Embryonic facial prominence (tissue), 1 donor: ENCODE results near the gene ADAMTS16.

Experiments used
- DNase-seq: peaks from one replicate; pipeline ENCODE4 v3.0.0-alpha.2; 2016; ENCODE audit errors: extremely low spot score

ADAMTS16 gene

GRCh38 chr5:5239191-5239590 is 99.1 kb downstream of the ADAMTS16 start:
- no peak for DNase-seq

- DNase-seq: no peak
These were observed 100.1 kb downstream of the ADAMTS16 start for GRCh38 chr5:5240234-5240633.

- DNase-seq: no peak
These were observed 101.9 kb downstream of the ADAMTS16 start for GRCh38 chr5:5242056-5242455.

DNA sequence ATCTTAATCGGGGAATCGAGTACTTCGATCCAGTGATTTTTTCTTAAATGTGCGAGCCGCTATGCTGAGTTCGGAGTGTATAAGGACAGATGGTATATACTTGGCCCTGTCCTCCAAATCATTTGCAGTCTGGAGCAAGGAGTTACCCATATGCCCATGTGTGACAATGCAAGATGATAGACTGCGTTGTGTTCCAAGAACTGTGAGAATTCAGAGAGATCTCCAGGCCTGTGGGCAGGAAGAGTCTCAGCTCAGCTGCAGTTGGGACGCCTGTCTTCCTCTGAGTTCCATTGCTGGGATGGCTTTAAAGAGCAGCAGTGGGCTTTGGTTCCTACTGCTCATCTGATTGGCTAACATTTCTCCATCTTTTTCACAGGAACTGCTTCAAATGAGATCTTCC is 106.6 kb downstream of the ADAMTS16 start:
- no peak for DNase-seq

DNA sequence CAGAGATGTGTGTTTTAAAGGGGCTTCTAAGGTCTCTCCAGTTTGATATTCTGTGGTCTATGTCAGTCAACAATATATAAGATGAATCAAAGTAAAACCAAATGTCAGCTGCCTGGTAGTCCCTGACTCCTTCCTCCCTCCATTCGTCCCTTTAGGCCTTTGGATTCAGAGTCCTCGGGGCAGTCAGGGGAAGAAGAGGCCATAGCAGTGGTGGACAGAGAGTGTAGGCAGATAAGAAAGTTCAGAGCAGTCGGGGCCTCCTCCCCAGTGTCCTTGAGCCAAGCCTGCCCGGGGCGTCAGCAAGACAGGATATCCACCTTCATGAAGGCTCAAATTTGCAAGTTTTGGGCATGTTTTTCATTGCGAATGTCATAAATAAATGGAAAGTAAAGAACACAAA is 110.6 kb downstream of the ADAMTS16 start:
- no peak for DNase-seq

- no peak for DNase-seq
These were observed 112.0 kb downstream of the ADAMTS16 start for GRCh38 chr5:5252106-5252505.

DNA sequence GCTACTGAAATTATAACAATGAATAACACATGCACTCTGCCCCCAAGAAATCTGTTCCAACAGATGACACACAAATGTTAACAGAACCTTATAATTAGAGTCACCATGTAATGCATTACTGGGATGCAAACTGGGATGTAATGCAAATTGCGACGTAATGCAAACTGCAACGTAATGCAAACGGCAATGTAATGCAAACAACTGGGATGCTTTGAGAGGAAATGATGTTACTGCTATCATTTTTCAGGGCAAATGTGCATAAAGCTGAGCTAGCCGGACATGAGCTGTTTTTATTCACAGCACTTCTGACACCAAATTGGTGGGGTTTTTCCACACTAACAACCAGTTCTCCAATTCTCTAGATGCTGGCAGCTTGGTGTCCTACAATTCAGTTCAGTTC is 117.2 kb downstream of the ADAMTS16 start:
- DNase-seq: no peak

GRCh38 chr5:5258564-5258963 is 118.4 kb downstream of the ADAMTS16 start:
- no peak for DNase-seq

- DNase-seq: no peak
These were observed 124.6 kb downstream of the ADAMTS16 start for GRCh38 chr5:5264727-5265126.

DNA sequence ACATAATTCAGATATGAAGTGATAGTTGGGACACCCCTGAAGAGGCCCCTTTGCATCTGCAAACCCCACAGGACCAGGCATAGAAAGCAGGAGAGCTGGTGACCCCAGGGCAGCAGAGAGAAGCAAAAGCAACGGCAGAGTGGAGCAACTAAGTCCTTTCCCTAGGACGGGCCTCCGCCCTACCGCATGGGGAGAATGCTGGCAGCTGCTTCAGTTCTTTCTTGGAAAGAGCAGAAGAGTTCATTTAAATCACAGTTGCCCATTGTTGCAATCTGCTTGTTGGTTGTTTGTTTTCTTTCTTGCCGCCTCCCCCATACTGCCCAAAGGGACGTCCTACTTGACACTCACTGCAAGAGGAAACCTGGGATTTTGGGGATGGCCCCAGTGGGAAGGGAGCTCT is 126.2 kb downstream of the ADAMTS16 start:
- DNase-seq: no peak

- no peak for DNase-seq
These were observed 130.0 kb downstream of the ADAMTS16 start for GRCh38 chr5:5270161-5270560.

DNA sequence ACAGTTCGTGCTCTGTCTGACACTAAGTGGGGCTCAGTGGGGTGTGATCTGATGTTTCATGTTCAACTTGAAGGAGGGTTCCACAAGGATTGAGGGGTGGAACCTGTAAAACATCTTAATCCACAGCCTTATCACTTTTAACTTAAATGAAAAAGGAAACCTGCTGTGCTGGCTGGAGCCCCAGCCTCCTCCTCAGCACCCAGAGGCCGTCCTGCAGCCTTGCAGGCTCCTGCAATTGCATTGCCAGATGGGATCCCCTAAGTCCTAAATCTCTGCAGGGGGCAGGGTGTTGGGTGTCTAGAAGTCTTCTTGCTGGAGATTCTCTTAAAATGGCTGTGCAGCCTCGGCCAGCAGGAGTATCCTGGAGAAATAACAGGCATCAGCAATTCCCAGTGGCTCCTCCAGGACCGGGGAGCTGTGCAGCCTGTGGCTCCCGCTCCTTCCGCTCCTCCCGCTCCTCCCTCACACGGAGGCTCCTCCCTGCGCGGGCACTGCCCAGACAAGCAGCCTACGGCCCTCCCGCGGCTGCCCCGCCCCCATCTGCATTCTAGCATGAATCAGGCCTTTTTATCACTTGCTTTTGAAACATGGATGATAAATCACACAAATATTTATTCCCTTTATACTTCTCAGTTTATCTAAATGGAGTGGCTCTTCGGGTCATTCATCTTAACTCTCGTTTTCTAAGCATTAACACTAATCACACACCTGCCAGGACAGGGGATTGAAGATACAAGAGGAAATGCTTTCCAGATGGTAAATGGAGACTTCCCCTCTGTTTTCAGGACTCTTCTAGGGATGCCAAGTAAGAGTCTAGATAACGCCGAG is 131.0 kb downstream of the ADAMTS16 start:
- no peak for DNase-seq

- DNase-seq: no peak
These were observed 131.7 kb downstream of the ADAMTS16 start for GRCh38 chr5:5271786-5272321.

DNA sequence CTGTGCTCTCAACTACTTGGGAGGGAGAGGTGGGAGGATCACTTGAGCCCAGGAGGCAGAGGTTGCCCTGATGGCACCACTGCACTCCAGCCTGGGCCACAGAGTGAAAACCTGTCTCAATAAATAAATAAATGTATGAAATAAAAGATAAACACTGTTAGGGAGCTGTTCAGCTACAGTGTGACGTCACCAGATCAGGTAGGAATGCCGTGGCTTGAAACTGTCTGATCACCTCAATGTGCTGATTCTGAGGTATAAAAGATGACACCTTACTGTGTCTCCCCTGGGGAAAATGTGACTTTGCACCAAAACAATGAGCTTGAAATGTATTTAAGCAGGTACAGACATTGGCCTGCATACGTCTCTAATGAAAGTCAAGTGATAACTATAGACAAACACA is 133.3 kb downstream of the ADAMTS16 start:
- DNase-seq: no peak

DNA sequence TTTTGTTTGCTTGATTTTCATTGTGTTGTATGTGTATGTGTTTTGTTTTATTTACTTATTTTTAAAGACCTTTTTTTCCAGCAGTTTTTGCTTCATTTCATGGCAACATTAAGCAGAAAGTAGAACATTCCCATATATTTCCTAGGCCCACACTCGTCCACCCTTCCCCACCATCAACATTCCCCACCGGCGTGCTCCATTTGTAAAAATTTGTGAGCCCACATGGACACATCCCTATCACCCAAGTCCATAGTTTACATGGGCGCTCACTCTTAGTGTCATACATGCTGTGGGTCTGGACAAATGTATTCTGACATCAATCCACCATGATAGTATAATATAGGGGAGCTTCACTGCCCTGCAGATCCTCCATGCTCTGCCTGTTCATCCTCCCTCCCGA is 133.8 kb downstream of the ADAMTS16 start:
- no peak for DNase-seq

DNA sequence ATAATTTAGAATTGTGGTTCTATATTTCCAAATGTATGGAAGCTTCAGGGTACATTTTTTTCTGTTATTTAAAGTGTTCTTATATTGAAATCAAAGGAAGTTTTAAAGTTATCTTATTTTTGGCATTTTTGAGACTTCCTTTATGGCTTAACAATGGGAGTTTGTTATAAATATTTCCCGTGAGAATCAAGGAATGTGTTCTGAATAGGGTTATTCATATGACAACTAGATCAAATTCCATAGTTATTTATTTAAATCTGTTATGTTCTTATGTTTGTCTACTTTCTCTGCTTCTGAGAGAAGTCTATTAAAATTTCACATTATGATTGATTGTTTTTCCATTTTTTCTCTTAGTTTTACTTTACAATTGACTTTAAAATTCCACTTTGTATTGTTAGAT is 135.1 kb downstream of the ADAMTS16 start:
- DNase-seq: no peak

- no peak for DNase-seq
These were observed 136.3 kb downstream of the ADAMTS16 start for GRCh38 chr5:5276430-5276829.

GRCh38 chr5:5276951-5277517 is 136.9 kb downstream of the ADAMTS16 start:
- DNase-seq: no peak

GRCh38 chr5:5278201-5278814 is 138.2 kb downstream of the ADAMTS16 start:
- DNase-seq: no peak

GRCh38 chr5:5278815-5279381 is 138.8 kb downstream of the ADAMTS16 start:
- no peak for DNase-seq

GRCh38 chr5:5285906-5286305 is 145.8 kb downstream of the ADAMTS16 start:
- no peak for DNase-seq

DNA sequence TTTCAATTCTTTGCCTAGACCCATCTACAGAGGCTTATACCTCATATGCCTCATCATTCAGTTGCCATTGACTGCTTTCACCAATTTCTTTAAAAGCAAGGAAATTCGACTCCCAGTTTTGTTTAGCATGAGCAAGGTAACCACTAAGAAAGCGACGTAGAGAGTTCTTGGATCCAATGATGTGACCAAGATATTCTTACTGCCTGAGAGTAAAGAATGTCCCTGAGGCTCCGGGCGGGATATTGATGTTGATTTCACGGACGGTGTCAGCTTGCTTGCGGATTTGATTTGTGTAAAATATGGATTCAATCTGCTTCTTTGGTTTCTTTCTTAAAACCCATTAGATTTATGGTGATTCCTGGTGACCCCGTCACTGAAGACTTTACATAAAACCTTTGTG is 147.3 kb downstream of the ADAMTS16 start:
- no peak for DNase-seq

DNA sequence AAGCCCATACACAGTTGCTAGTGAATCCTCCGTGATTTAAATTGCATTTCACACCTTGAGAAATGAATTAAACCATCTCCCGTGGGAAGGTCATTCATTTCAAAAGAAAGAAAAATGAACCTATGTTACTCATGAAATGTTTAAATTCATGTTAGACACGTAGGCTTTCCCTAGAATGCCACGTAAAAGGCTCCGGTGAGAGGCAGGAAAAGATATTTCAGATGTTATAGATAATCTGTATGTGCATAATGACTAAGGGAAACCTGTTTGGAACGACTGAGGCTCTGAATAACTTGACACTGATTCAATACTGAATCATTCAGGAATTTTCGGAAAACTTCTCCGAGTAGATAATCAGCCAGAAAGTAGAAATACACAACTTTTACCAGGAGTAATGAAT is 148.1 kb downstream of the ADAMTS16 start:
- no peak for DNase-seq
